Smooth muscle cell (in vitro differentiated cells): Measurements from ENCODE around the gene DAPK2. TPM values are rescaled to one million over a fixed set of nuclear protein-coding genes. Genes with fewer than 3 reads are reported as not detected.
A peak's percentile ranks its signal among the peaks of the same experiment; 100 is the strongest.

Experiments used
- DNase-seq: peaks from one replicate; lab custom pipeline; 2025; ENCODE audit not compliant: unreplicated experiment; lab: John Stamatoyannopoulos, UW
- H2AFZ ChIP-seq: fragments of 200-600 bp; sonication (generic); 2 replicates; pipeline ENCODE4 v1.6.0; 2016; ENCODE audit warnings: antibody characterized with exemption, low read depth, mild to moderate bottlenecking
- H3F3A ChIP-seq: fragments of 200-600 bp; sonication (generic); 2 replicates; pipeline ENCODE4 v1.6.0; 2017; ENCODE audit warnings: antibody characterized with exemption, low read depth
- H3K27ac ChIP-seq: fragments of 200-600 bp; sonication (generic); 2 replicates; pipeline ENCODE4 v1.5.1; 2016; ENCODE audit warnings: low read depth, mild to moderate bottlenecking
- H3K27me3 ChIP-seq: fragments of 200-600 bp; sonication (generic); 2 replicates; pipeline ENCODE4 v1.6.1; 2016; ENCODE audit warnings: low read depth, mild to moderate bottlenecking
- H3K36me3 ChIP-seq: fragments of 200-600 bp; sonication (generic); 2 replicates; pipeline ENCODE4 v1.5.1; 2016; ENCODE audit warnings: low read depth
- H3K4me1 ChIP-seq: fragments of 200-600 bp; sonication (generic); 2 replicates; pipeline ENCODE4 v1.5.1; 2016; ENCODE audit warnings: low read depth
- H3K4me2 ChIP-seq: fragments of 200-600 bp; sonication (generic); 2 replicates; pipeline ENCODE4 v1.6.0; 2016; ENCODE audit warnings: mild to moderate bottlenecking
- H3K4me3 ChIP-seq: fragments of 200-600 bp; sonication (generic); 2 replicates; pipeline ENCODE4 v1.5.1; 2016; ENCODE audit warnings: mild to moderate bottlenecking
- H3K79me2 ChIP-seq: fragments of 200-600 bp; sonication (generic); 2 replicates; pipeline ENCODE4 v1.6.0; 2016; ENCODE audit warnings: low read depth, mild to moderate bottlenecking
- H3K9ac ChIP-seq: fragments of 200-600 bp; sonication (generic); 2 replicates; pipeline ENCODE4 v1.6.0; 2016; ENCODE audit warnings: low read depth
- H3K9me3 ChIP-seq: fragments of 200-600 bp; sonication (generic); replicated peaks from 2 replicates; pipeline ENCODE4 v1.5.1; 2016; ENCODE audit warnings: low read depth
- H4K20me1 ChIP-seq: fragments of 200-600 bp; sonication (generic); 2 replicates; pipeline ENCODE4 v1.6.0; 2016; ENCODE audit warnings: low read depth
- CTCF ChIP-seq: fragments of 200-600 bp; sonication (generic); IDR thresholded peaks from 2 replicates; pipeline ENCODE4 v1.5.1; 2017; ENCODE audit warnings: borderline replicate concordance, mild to moderate bottlenecking, antibody characterized with exemption; ENCODE audit not compliant: insufficient read depth, poor library complexity, severe bottlenecking
- WGBS: methylation state at CpG from one replicate; pipeline ENCODE4 v1.1.7; 2016; ENCODE audit warnings: low lambda C conversion rate; 5-methylcytosine and 5-hydroxymethylcytosine counted together
- polyA plus RNA-seq: library from polyadenylated mRNA; unstranded; fragments of >200 nt; fragmentation: Nextera tagmentation; extraction: Ambion mirVana; gene quantifications from 2 replicates; pipeline ENCODE4 v1.2.1, GENCODE V29; 2016
- total RNA-seq: library from RNA; depleted of rRNA; stranded (reverse); fragments of >200 nt; gene quantifications from 2 replicates; pipeline ENCODE4 v1.2.3, GENCODE V29; 2014

The DAPK2 gene
- total and polyA plus RNA-seq, 2 experiments from 2014 or later: not detected

DNA sequence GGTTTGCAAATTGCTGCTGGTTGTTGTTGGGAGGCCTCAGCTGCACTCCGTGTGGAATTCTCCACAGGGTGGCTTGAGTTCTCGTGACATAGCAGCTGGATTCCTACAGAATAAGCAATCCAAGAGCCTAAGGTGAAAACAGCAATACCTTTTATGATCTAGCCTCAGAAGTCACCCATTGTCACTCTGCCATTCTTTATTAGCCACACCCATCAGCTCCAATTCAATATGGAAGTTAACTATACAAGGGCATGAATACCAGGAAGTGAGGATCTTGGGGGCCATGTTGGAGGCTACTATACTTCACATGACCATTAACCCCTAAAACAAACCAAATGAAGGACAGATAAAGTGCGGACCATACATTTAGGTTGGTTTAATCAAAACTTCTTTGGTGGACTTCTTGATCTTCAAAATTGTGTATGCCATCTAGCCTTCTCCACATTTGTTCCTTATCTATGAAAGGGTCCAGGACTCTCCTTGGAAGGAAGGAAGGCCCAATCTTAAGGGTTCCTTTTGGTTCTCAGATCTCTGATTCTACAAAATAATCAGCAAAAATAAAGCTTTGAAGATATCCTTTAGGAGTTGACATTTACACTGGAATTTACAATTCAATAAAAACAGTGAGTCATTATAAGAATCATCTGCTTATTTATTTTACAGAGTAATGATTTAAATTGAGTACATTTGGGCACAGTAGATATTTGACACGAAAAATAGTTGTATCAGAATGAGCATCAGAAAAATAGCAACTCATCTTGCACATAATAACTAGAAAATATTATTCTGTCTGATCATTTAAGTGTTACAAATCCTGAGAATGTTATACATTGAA is 25.9 kb upstream of the DAPK2 start:
- no peaks in the 10 kb centered on the region for H3K36me3 ChIP-seq
- no peaks in the 10 kb centered on the region for H3K27me3 ChIP-seq
- TF ChIP-seq CTCF: no peak
- no peak for DNase-seq
- H3K4me3 ChIP-seq: no peak overlapping the region
- H3F3A ChIP-seq: no peaks in the 10 kb centered on the region
- no peaks in the 10 kb centered on the region for H3K4me1 ChIP-seq
- no peak overlapping the region for H2AFZ ChIP-seq
- H4K20me1 ChIP-seq: peaks cover 2% of the 10 kb centered on the region
- H3K4me2 ChIP-seq: no peak overlapping the region
- 92% methylated on average over 4 of the region's 4 CpGs for WGBS
- H3K27ac ChIP-seq: peak overlapping the region; percentile 60
- no peaks in the 10 kb centered on the region for H3K79me2 ChIP-seq
- H3K9ac ChIP-seq: no peak overlapping the region
- no peaks in the 10 kb centered on the region for H3K9me3 ChIP-seq

DNA sequence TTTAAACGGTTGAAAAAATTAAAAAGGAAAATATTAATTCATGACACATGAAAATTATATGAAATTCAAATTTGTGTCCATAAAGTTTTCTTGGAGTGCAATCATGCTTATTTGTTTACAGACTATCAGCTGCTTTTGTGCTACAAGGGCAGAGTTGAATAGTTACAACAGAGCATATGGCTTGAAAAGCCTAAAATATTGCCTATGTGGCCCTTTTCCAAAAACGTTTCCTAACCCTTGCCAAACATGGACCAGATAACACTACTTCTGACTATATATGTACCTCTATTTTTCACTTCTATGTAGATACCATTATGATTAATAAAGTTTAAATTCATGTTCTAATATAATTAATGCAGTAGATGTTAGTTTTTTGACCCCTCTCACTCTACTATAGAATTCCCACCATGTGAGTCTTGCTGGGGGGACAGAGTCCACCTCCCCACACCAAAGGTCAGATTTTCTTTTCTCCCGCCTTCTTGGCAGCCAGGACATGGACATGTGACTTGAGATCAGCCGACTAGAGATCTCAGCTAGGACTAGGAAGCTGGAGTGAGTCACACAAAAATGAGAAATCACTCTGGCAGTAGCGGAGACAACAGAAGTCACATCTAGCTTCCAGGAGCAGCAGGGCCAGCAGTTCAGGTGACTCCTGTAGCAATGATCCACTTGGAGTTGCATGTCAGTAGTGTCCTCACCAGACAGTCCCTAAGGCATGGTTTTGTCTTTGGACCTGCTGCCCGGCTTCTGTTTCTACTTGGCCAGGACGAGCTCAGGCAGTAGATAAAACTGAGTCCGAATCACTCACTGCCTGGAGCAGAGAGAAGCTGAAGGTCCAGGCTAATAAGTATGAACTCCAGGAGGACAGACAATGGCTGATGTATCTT is 24.9 kb upstream of the DAPK2 start:
- no peak overlapping the region for H2AFZ ChIP-seq
- H3K27me3 ChIP-seq: no peaks in the 10 kb centered on the region
- H3K4me3 ChIP-seq: no peak overlapping the region
- no peaks in the 10 kb centered on the region for H3K36me3 ChIP-seq
- H3K4me1 ChIP-seq: no peaks in the 10 kb centered on the region
- H3K79me2 ChIP-seq: no peaks in the 10 kb centered on the region
- no peak for TF ChIP-seq CTCF
- H3K9me3 ChIP-seq: no peaks in the 10 kb centered on the region
- no peak for DNase-seq
- H3K9ac ChIP-seq: no peak overlapping the region
- H4K20me1 ChIP-seq: no peaks in the 10 kb centered on the region
- H3F3A ChIP-seq: no peaks in the 10 kb centered on the region
- peak overlapping the region; percentile 5 for H3K4me2 ChIP-seq
- peak overlapping the region; percentile 60 for H3K27ac ChIP-seq
- WGBS: 57% methylated on average over 8 of the region's 8 CpGs

DNA sequence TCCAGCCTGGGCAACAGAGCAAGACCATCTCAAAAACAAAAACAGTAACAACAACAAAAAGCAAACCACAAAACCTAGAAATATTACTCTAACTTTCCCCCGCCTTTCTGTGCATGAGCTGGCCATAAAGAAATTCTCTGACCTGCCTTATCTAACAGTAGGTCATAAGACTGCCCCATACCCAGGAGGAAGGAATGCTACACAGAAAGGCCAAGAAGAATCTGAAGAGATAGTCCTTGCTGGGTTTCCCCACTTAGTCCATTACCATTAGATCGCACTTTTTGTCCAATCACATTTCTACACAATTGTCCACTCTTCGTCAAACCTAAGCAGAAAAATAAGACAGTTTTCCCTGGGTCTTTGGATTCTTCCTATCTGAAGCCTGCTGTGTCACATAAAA is 23.8 kb upstream of the DAPK2 start:
- Histone ChIP-seq H3K36me3 (no peaks in the 10 kb centered on the region), H3K27ac (no peak overlapping the region), H3K79me2 (no peaks in the 10 kb centered on the region), H3K27me3 (no peaks in the 10 kb centered on the region), H4K20me1 (no peaks in the 10 kb centered on the region), H2AFZ (no peak overlapping the region), H3K9ac (no peak overlapping the region), H3K9me3 (no peaks in the 10 kb centered on the region), H3K4me1 (no peaks in the 10 kb centered on the region), H3K4me2 (no peak overlapping the region), H3K4me3 (no peak overlapping the region), H3F3A (no peaks in the 10 kb centered on the region)
- no peak for TF ChIP-seq CTCF
- 97% methylated on average over 3 of the region's 3 CpGs for WGBS
- DNase-seq: no peak
